ENCODE results near the gene PODN.
A peak's percentile ranks its signal among the peaks of the same experiment; 100 is the strongest.

PODN gene

GRCh38 chr1:53050310-53050709 lies 11.7 kb upstream of the PODN start:
- no peak for DNase-seq (ENCODE audit: low spot score)

DNA sequence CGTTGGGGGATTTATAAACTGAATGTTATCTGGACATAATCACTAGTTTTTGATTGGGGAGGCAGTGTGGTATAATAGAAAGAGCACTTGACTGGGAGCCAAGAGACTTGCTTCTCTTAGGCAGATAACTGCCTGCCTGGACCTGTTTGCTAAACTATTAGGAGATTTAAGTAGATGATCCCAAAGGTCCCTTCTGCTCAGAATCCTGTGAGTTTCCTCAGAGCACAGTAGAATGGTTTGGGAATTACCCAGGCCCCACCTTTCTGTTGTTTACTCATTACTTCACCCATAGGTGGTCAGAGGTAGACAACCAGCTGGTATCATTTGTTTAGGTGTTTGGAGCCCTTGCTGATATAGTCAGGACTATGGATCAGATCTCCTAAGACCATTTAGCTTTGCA lies 10.3 kb upstream of the PODN start:
- no peak for DNase-seq (ENCODE audit: low spot score)

DNA sequence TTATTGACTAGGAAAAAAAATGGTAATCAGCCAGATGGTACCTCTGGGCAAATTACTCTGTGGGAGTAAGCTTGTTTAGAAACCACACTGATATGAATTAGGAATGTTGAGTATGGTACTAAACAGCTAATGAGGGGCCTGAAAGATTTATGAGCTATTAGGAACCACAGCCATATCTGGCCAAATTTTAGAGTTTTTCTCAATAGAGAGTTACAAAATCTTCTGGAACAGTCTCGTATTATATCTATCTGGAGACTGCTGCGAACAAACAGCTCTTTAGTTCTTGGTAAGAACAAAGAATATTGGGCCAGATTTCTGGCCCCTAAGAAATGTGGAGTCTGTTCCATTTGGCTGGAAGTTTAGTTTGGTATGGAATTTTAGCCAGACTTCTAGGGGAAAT lies 4.9 kb upstream of the PODN start:
- DNase-seq (ENCODE audit: low spot score) = no peak

GRCh38 chr1:53060579-53060978 lies 1.4 kb upstream of the PODN start:
- peak; percentile 81 for DNase-seq (ENCODE audit: low spot score)

DNA sequence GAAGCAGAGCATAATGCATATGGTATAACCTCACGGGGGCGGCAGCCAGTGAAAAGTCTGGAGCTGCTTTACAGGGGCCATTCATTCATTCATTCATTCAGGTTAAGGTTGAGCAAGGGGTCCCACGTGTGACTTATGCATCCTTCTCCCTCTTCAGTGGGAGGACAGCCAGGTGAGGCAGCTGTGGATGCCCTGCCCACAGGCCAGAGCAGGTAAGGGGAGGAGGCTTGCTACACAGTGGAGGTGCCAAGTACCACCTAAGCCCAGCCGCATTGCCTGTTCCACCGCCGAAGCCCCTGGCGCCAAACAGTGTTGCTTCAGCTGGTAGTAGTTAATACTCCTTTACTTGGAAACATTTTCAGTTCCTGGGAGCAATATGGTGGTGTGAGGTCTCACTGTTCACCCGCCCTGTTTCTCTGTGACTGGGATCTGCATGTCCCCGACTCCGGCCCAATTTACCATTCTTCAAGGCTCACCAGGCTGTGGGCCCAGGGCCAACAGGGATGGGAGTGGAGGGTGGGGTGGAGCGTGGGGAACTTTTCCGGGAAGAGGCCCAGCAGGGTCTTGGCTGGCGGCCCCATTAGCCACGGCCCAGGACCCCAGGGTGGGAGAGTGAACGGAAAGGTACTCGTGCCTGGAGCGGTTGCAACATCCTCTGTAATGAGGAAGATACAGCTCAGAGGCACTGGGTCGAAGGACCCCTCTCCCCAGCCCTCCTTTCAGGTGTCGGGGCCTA lies 722 bp upstream of the PODN start:
- no peak for DNase-seq (ENCODE audit: low spot score)

- peak; percentile 55 for DNase-seq (ENCODE audit: low spot score)
Measured at GRCh38 chr1:53062708-53063591, 937 bp downstream of the PODN start.

DNA sequence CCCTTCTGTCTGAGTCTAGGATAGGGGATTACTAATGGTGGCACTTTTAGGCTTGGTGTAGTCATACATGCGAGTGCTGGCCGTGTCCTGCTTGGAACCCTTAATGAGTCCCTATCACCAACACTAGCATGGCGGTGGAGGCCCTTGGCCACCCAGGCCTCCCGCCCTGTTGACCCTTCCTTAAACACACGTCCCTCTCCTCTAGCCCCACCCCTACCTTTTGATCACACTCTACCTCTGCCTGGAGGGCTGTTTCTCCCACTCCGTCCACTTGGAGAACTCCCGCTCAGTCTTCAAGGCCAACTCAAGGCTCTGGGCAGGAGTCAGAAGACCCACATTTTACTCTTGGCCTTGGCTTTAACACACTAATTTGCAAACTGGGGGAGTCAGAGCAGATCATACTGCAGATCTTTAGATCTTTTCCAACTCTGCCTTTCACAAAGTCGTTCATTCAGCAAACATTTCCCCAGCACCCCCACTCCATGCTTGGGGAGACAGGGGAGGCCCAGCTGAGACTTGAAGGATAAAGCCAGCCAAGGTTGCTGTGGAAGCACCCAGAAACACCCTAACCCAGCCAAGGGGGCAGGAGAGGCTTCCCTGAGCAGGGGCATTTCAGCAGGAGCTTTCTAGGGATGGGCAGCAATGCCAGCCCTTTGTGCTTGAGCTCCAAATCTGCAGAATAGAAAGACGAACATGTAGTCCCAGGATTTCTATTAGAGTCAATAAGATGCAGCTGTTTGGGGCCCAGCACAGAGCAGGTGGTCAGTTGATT lies 1.9 kb downstream of the PODN start:
- no peak for DNase-seq (ENCODE audit: low spot score)

DNA sequence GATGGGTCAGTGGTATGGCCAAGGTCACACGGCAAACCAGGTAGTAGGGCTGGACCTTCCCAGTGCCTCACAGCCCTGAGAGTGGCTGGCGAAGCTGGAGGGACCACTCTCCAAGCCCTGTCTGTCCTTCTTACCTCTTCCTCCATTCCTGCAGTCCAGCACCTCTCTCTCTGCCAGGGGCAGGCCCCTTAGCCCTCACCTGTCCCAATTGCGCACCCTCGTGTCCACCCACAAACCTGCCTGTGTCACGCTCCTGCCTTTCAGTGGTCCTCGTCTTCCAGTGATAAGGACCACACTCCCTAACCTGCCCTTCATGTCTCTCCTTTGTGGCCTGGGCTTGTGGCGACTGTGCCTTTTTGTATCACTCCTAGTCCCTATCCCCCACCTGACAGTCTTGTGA lies 3.4 kb downstream of the PODN start:
- DNase-seq (ENCODE audit: low spot score) = no peak

DNA sequence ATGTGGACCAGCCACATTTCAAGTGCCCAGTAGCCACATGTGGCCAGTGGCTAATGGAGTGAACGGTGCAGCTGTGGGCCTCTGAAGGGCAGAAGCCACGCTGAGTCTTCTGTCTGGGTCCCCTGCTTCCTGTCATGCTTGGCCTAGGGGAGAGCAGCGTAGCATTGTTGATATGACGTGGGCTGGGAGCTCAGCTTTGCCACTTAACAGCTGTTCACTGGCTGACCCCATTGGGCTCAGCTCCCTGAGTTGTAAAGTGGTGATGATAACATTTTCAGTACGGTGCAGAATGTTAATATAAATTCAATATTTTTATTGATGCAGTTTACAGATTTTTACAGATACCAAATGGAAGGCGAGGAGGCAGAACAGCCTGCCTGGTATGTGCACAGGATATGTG lies 4.5 kb downstream of the PODN start:
- no peak for DNase-seq (ENCODE audit: low spot score)

- no peak for DNase-seq (ENCODE audit: low spot score)
Measured at GRCh38 chr1:53066891-53067738, 5.1 kb downstream of the PODN start.

GRCh38 chr1:53067886-53068285 lies 5.9 kb downstream of the PODN start:
- DNase-seq (ENCODE audit: low spot score) = no peak

- no peak for DNase-seq (ENCODE audit: low spot score)
Measured at GRCh38 chr1:53068314-53069099, 6.5 kb downstream of the PODN start.

GRCh38 chr1:53069265-53069662 lies 7.3 kb downstream of the PODN start:
- no peak for DNase-seq (ENCODE audit: low spot score)

DNA sequence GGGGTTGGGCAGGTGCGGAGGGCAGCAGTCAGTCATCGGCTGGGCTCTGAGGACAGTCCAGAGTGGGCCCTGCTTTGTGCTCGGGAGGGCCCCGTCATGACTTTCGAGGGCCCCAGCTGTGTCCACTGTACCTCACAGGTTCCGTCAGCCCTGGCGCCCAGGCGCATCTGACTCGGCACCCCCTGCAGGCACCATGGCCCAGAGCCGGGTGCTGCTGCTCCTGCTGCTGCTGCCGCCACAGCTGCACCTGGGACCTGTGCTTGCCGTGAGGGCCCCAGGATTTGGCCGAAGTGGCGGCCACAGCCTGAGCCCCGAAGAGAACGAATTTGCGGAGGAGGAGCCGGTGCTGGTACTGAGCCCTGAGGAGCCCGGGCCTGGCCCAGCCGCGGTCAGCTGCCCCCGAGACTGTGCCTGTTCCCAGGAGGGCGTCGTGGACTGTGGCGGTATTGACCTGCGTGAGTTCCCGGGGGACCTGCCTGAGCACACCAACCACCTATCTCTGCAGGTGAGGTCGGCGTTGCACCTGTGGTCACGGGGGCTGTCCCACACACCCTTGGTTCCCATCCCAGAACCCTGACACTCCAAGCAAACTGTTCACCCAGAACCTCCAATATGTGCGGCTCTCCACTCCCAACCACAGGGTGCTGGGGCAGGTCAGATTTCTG lies 7.8 kb downstream of the PODN start:
- no peak for DNase-seq (ENCODE audit: low spot score)

GRCh38 chr1:53070621-53071020 lies 8.6 kb downstream of the PODN start:
- no peak for DNase-seq (ENCODE audit: low spot score)

- no peak for DNase-seq (ENCODE audit: low spot score)
Measured at GRCh38 chr1:53071167-53071865, 9.3 kb downstream of the PODN start.

DNA sequence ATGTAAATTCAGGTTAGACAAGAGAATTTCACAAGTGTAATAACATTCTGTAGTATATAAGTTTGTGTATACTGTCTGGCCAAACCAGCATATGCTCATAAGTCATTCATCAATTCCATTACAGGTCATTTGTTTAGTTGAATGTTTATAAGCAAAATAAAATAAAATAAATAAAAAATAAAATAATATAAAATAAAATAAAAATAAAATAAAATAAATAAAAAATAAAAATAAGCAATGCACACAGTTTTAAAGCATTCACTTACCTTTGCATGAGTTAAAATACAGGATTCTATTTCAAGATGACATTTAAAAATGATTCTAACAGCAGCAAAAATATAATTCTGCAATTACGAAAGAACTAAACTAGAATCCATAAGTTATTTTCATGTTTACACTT lies 9.9 kb downstream of the PODN start:
- DNase-seq (ENCODE audit: low spot score) = no peak

GRCh38 chr1:53073287-53073686 lies 11.3 kb downstream of the PODN start:
- DNase-seq (ENCODE audit: low spot score) = no peak

- DNase-seq (ENCODE audit: low spot score) = no peak
Measured at GRCh38 chr1:53073868-53074311, 11.9 kb downstream of the PODN start.
